ENCODE data around the gene TIAM2.
"Not testable (repeated sequence)": the region's sequence is repeated elsewhere in the genome, so short reads cannot be mapped to it uniquely, and the experiment has no call there.

Gene TIAM2

DNA sequence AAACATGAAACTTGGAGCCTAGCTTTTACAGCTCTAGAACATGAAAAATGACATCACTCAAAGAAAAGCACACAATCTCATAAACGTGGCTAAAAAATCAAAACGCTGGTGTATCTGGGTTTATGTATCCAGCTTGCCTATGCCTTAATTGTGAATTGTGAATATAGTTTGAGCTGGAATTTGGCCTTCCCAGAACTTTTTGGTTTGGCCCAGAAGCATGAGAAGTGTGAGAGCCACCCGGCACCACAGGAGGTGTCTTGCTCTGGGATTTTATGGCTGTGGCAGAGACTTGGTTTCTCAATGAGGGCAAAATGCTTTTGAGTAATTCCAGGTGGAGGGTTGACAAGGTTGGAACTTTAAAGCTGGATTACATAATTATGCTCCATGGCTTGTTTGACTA lies 69.2 kb downstream of the TIAM2 start:
- DNase-seq: no peak

- DNase-seq: no peak
Observed at GRCh38 chr6:155066361-155066760, 71.2 kb downstream of the TIAM2 start.

DNA sequence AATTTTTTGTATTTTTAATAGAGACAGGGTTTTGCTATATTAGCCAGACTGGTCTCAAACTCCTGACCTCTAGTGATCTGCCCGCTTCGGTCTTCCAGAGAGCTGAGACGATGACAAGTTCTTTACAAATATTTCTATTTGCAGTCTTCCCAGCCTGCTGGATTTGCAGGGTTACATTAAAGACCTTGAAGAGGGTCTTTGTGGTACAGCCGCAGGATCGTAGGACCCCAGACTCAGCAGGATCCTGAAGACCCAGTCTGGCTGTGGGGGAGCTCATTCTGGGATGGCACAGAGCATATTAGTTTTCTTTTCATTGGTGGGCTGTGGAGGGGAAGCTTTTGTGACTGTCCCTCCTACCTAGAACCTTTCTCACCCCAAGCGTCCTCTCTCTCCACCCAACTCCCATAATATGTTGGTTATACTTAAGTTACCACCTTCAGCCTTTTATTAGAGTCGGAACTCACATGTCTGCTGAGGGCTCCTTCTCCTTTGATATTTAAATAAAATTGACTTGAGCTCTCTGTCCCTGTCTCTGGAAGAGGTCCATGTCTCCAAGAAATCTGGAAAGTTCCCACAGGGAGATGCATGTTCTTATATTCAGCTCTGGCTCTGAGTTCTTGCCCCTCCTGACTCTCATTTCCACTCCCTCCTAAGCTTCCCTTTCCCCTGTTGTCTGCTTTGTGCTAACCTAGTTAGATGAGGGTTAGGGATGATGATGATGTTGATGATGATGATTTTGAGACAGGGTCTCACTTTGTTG lies 72.0 kb downstream of the TIAM2 start:
- DNase-seq: no peak

DNA sequence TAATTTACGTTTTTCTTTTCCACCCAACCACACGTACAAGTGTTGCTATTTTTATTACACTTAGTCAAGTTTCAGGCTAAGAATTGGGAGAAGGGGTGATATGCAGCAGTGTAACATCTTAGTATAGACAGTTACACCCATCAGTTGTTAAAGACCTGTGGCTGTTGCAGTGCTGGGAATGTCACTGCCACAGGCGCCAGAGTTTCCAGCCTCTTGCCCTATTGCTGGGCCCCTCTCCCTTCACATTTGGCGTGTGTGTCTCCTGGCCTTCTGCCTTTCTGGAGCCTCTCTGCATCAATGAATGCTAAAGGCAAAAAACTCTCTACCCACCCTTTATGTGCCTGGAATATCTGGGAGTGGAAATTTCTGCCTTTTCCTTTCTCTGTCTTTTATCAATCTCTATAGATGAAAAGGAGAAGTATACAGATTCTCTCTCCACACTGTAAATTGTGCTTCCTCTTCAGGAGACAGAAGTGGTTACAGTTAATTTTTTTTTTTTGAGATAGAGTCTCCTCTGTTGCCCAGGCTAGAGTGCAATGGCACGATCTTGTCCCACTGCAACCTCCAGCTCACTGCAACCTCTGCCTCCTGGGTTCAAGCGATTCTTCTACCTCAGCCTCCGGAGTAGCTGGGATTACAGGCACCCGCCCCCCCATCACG lies 73.0 kb downstream of the TIAM2 start:
- peak; percentile 3 to 4 for DNase-seq

DNA sequence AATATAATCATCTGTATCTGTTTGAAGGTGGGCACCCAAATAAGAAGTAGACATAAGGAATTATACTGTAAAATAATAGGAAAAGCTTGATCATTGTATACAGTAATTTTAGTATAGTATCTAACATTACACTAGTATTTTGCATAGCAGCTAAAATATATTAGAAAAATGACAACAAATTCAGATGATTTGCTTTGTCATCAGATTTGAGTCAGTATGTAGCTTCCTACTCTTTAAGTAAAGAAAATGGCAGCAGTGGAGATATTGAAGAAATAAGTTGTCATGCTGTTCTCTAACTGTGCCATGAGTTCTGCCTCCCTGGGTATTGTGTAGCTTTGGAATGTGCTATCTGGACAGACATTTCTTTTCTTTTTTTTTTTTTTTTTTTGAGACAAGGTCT lies 74.4 kb downstream of the TIAM2 start:
- no peak for DNase-seq

- DNase-seq: no peak
Observed at GRCh38 chr6:155075930-155076695, 81.0 kb downstream of the TIAM2 start.

DNA sequence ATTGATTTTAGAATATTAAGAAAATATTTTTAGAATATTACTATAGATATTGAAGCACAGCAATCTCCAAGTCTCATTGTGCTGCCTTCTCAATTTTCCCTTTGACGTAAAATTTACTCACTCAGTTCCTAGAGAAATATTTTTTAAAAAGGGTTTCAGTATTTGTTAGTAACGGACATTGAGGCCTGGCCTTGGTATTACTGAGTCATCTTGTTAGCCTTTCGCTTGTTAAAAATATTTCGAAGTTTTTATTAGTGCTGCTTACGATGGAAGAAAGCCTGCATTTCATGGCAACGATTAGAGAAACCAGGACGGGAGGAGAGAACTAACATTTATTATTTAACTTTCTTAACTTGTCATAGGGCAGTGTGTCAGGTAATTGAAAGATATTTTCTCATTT lies 82.2 kb downstream of the TIAM2 start:
- DNase-seq: no peak

DNA sequence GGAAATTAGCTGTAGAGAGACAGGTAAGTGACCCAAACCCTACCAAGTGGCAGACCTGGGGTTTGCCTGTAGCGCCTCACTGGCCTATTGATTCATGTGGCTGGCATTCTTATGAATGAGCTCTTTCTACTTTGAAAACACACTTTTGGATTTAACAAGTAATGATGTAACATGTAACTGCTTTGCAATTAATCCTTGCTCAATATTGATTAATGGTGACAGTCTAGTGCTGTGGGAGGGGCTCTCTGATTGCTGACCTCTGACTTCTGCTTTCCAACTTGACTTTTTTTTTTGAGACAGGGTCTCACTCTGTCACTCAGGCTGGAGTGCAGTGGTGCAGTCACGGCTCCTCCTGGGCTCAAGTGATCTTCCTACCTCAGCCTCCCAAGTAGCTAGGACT lies 82.7 kb downstream of the TIAM2 start:
- no peak for DNase-seq

- no peak for DNase-seq
Observed at GRCh38 chr6:155078331-155078745, 83.2 kb downstream of the TIAM2 start.

- no peak for DNase-seq
Observed at GRCh38 chr6:155079985-155080452, 84.9 kb downstream of the TIAM2 start.

- DNase-seq: no peak
Observed at GRCh38 chr6:155080881-155081845, 86.0 kb downstream of the TIAM2 start.

- DNase-seq: no peak
Observed at GRCh38 chr6:155084431-155085123, 89.5 kb downstream of the TIAM2 start.

DNA sequence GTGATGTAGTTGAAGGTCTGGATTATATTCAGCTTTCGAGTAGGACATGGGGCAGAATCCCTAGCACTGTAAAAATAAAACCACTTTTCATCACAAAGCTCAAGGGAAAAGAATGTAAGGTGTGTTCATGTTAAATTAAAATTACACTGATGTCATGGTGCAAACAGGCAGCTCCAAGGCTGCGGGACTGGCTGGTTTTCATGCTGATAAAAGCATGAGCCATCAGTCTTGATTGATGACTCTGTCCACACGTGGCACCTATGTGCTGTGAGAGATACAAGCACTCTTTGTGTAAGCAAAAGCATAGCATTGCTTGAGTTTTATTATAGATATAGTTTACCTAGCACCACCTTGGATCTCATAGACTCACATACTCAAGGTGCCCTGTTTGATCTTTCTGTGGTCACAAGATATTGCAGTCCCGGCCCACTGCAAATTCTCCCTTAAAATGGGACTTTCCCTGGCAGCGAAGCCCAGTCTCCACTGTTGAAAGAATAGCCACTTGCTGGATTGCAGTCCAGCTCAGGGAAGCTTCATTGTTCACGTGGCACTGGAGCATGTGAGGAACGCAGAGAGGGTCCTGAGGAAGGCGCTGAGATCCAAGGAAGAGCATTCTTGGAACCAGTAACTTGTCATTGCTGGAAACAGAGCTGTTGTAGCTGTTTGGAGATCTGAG lies 90.6 kb downstream of the TIAM2 start:
- no peak for DNase-seq

DNA sequence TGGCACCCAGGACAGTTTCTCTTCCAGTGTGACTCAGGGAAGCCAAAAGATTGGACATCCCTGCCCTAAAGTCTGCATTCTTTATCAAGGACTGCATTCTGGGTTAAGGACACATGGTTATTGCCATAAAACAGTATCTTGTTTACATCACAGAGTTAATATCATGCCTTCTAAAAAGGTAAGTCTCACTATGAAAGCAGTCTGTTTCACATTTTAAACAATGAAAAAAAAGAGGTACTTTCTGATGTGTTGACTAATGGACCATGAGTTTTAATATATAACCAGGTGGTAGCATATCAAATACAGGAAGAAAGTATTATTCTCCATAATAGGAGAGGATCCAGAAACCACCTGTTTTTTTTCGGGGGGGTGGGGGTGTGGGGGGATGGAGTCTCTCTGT lies 93.7 kb downstream of the TIAM2 start:
- DNase-seq: no peak

GRCh38 chr6:155089746-155090145 lies 94.6 kb downstream of the TIAM2 start:
- no peak for DNase-seq

DNA sequence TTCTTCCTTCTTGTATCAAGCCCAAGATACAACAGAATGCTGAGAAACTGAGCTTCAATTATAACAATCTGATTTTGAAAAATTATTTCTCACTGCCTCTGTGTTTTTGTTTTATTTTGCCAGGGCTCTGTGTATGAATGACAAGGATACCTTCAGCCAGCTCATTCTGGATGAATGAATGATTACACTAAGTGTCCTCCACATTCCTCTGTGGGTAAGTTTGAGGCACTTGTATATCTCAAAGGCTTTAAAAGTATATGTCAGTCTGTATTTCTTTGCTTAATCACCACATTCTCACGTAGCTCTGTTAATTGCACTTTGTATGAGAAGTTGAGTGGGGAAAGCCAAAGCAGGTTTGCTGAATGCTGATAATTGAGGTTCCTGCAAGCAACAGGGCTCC lies 95.1 kb downstream of the TIAM2 start:
- no peak for DNase-seq

DNA sequence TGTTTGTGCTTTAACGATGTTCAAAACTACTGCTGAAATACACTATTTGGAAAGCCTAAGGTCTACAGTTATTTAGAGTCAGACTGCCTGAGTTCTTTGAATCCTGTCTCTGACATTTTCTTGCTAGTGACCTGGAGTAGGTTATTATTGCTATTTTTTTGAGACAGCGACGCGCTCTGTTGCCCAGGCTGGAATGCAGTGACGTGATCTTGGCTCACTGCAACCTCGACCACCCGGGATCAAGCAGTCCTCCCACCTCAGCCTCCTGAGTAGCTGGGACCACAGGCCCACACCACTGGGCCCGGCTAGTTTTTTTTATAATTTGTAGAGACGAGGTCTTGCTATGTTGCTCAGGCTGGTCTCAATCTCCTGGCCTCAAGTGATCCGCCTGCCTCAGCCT lies 96.6 kb downstream of the TIAM2 start:
- no peak for DNase-seq

DNA sequence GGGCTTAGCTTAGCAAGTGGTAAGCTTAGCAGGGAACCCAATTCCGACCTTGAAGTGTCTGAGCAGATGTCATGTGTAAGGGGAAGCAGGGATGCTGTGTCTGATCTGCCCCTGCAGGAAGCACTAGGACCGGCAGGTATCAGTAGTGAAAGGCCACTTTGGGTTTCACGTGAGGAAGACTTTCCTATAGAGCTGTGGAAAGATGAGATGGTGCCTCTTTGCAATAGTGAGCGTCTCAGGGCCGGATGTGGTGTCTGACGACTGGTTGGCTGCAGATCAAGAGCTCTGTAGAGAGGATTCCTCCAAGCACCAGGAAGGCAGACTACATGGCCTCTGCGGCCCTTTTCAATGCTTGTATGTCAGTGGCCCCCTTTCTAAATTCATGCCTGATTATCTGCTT lies 98.3 kb downstream of the TIAM2 start:
- no peak for DNase-seq

DNA sequence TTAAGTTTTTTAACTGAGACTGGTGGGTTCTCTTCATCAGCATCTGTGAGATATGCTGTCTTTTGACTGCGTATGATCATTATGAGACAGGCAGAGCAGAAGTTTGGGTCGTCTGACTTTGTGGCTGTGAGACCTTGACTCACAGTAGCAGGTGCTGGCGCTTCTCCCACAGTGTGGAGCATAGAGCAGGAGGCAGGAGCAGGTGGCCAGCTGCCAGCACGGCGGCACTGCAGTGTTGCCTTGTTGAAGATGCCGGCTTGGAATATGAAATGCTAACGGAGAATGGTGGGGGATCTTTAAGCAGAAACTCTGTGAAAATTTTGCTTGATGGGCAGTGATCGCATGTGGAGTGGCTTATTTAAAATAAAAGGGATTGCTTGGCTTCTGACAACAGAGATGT lies 105.0 kb downstream of the TIAM2 start:
- no peak for DNase-seq

GRCh38 chr6:155100591-155100990 lies 105.5 kb downstream of the TIAM2 start:
- DNase-seq: no peak

DNA sequence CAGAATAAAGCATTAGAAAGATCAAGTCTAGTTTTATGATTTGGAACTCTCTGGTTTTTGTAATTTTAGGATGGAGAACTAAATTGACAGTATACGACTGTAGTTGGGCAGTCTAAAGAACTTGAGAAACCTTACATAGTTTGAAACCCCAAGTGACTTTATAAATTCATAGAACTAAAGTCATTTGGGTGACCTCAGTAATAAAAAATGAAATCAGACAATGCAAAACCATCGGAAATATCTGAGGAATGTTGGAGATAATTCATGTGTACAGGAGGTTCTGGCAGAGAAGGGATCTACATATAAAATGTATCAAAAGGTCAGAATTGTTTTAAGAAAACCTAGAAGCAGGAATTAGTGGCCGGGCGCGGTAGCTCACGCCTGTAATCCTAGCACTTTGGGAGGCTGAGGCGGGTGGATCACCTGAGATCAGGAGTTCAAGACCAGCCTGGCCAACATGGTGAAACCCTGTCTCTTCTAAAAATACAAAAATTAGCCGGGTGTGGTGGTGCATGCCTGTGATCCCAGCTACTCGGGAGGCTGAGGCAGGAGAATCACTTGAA lies 108.0 kb downstream of the TIAM2 start:
- DNase-seq: not testable (repeated sequence)

All from AML-193 (cell line).